Heart left ventricle (tissue), 16 donors: ENCODE measurements around the gene TAS2R5. TPM values are rescaled to one million over a fixed set of nuclear protein-coding genes. Genes with fewer than 3 reads are reported as not detected.

Experiments
- ATAC-seq, 4 donors: fragments of 200-7000 bp; cut with Tn5 transposase; one replicate each; pipeline ENCODE4 v1.9.1; 2020 to 2022; ENCODE audit warnings: moderate library complexity in 4 of 4, mild to moderate bottlenecking in 3 of 4, moderate number of reproducible peaks in 1 of 4
- DNase-seq, 5 donors: peaks; one replicate each; pipeline ENCODE4 v3.0.0-alpha.2; 2020
- H3K27ac ChIP-seq, 12 donors: fragments of 200-600 bp; sonication (generic) in 4 of 12; one replicate each; pipeline versions ENCODE4 v1.5.0 to v1.8.0; 2016 to 2022; ENCODE audit warnings: mild to moderate bottlenecking in 2 of 12
- H3K27me3 ChIP-seq, 9 donors: fragments of 200-600 bp; sonication (generic) in 2 of 9; one replicate each; pipeline versions ENCODE4 v1.5.1 to v1.8.0; 2016 to 2022; ENCODE audit warnings: mild to moderate bottlenecking in 3 of 9
- H3K36me3 ChIP-seq, 9 donors: fragments of 200-600 bp; sonication (generic) in 2 of 9; one replicate each; pipeline versions ENCODE4 v1.5.0 to v1.8.0; 2018 to 2022; ENCODE audit warnings: mild to moderate bottlenecking in 2 of 9
- H3K4me1 ChIP-seq, 12 donors: fragments of 200-600 bp; sonication (generic) in 4 of 12; one replicate each; pipeline versions ENCODE4 v1.5.0 to v1.8.0; 2016 to 2022; ENCODE audit warnings: mild to moderate bottlenecking in 3 of 12
- H3K4me3 ChIP-seq, 12 donors: fragments of 200-600 bp; sonication (generic) in 4 of 12; one replicate each; pipeline versions ENCODE4 v1.5.0 to v1.8.0; 2017 to 2022; ENCODE audit warnings: mild to moderate bottlenecking in 9 of 12, moderate library complexity in 4 of 12
- H3K9me3 ChIP-seq, 12 donors: fragments of 200-600 bp; sonication (generic) in 4 of 12; one replicate each; pipeline versions ENCODE4 v1.5.0 to v1.8.0; 2016 to 2022; ENCODE audit warnings: mild to moderate bottlenecking in 1 of 12
- POLR2A ChIP-seq, 2 donors: fragments of 450-650 bp; IDR thresholded peaks; one replicate each; pipeline ENCODE4 v1.6.1; 2017; ENCODE audit warnings: antibody characterized with exemption in 2 of 2, mild to moderate bottlenecking in 2 of 2, moderate library complexity in 2 of 2
- WGBS, 4 donors: extraction: QIAGEN DNeasy Blood & Tissue Kit in 2 of 4; methylation state at CpG; one replicate each; pipeline versions ENCODE4 v1.1.5 to v1.1.7; 2013 to 2018; 5-methylcytosine and 5-hydroxymethylcytosine counted together
- intact Hi-C, 10 donors: fragments of 100-400 bp; cut with DNase I; formaldehyde crosslinking; loops; one replicate each; pipeline versions ENCODE4 v1.11.1 to v1.14.2; 2022
- polyA plus RNA-seq, 2 donors: library from polyadenylated mRNA; stranded (reverse); fragments of 200-250 nt; gene quantifications; one replicate each; pipeline ENCODE4 v1.2.3, GENCODE V29; 2013
- total RNA-seq, 9 donors: library from RNA; depleted of rRNA in 2 of 9; stranded (reverse); fragments of >200 nt in 2 of 9; fragmentation: NEBNext Ultra II Directional in 3 of 9; extraction: Animal tissue kit (Norgen Biotek cat#: 25700) in 3 of 9; gene quantifications; one replicate each; pipeline versions ENCODE4 v1.1.0 to v1.2.4, GENCODE V29; 2016 to 2023
- TF ChIP-seq, protein P1 (sequence below), 12 donors: fragments of 200-600 bp; sonication (generic) in 4 of 12; IDR thresholded peaks; one replicate each; pipeline versions ENCODE4 v1.5.0 to v1.8.0; 2018 to 2022; ENCODE audit warnings: antibody characterized with exemption in 12 of 12, mild to moderate bottlenecking in 5 of 12
- donor health status: ischemic (EF 13 %, LVEDD 7.1; RV severe dilation, severe dysfunction).
- donor health status: healthy with polysubstance abuse.
- donor health status: DM: no; HTN: yes; CAD: no.
- donor health status: DM: no; HTN: no; CAD: no.
- donor health status: ischemic (EF 25% LVEDD 6.9; RV normal size, moderate dysfunction).
- donor health status: ischemic (EF 25% LVEDD 5.7; RV mildly dilated, moderate dysfunction).
- donor health status: healthy.
- donor health status: DM: yes; HTN: yes; CAD: no.
- donor health status: ischemic (EF 35%, LVEDD 5.7; RV mildly dilated, moderate dysfunction).
- donor health status: nonischemic (EF 11% LVEDD 7.7; RV severe dilation, severe dysfunction).
- donor health status: DM: yes; HTN: yes; CAD: no.
- donor health status: PGD.
- donor health status: ischemic (EF 29% LVEDD 5.4; RV normal size, mild dysfunction).
- donor health status: nonischemic (EF 23%, LVEDD 6.1; RV moderate dilation, normal function).

The TAS2R5 gene
- total and polyA plus RNA-seq, 11 donors: 0.18 to 0.60 (median 0.45) TPM; not detected in 6

- no peak for TF ChIP-seq POLR2A (IDR thresholded peaks at IDR 0.05)
- TF ChIP-seq, protein P1, sequence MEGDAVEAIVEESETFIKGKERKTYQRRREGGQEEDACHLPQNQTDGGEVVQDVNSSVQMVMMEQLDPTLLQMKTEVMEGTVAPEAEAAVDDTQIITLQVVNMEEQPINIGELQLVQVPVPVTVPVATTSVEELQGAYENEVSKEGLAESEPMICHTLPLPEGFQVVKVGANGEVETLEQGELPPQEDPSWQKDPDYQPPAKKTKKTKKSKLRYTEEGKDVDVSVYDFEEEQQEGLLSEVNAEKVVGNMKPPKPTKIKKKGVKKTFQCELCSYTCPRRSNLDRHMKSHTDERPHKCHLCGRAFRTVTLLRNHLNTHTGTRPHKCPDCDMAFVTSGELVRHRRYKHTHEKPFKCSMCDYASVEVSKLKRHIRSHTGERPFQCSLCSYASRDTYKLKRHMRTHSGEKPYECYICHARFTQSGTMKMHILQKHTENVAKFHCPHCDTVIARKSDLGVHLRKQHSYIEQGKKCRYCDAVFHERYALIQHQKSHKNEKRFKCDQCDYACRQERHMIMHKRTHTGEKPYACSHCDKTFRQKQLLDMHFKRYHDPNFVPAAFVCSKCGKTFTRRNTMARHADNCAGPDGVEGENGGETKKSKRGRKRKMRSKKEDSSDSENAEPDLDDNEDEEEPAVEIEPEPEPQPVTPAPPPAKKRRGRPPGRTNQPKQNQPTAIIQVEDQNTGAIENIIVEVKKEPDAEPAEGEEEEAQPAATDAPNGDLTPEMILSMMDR (IDR thresholded peaks at IDR 0.05): no peak
- no peak overlapping the region for H3K27ac ChIP-seq
- DNase-seq: no peak
- H3K36me3 ChIP-seq: no peaks in the 10 kb centered on the region
- 86 to 92% (median 89%) methylated on average over 5 of the region's 5 CpGs for WGBS, 4 donors
- H3K4me3 ChIP-seq: no peak overlapping the region
- no peaks in the 10 kb centered on the region for H3K4me1 ChIP-seq
- H3K27me3 ChIP-seq: no peaks in the 10 kb centered on the region
- intact Hi-C loops: no loop called here
- no peaks in the 10 kb centered on the region for H3K9me3 ChIP-seq
- no peak for ATAC-seq
These were observed 47.7 kb downstream of the TAS2R5 start for GRCh38 chr7:141837683-141838082.

DNA sequence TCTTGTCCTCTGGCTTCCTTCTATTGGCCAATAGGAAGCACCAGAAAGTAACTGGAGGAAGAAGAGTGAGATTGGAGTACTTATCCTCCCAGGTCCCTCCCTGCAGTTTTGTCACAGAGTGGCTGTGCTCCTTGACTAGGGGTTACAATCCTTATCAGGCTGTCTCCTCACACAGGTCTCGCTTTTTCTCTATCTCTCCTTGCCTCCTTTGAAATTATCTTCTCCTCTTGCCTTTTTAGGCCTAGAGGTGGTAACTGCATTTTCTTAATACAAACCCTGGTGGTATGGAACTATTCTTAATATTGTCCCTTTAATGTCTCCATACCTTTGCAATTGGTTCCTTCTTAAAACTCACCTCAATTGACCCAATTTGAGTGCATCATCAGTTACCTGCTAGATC is 48.6 kb downstream of the TAS2R5 start:
- Histone ChIP-seq H3K27me3 (no peaks in the 10 kb centered on the region), H3K9me3 (no peaks in the 10 kb centered on the region), H3K4me1 (no peaks in the 10 kb centered on the region), H3K4me3 (no peak overlapping the region), H3K36me3 (no peaks in the 10 kb centered on the region), H3K27ac (no peak overlapping the region)
- intact Hi-C loops: no loop called here
- TF ChIP-seq POLR2A (IDR thresholded peaks at IDR 0.05): no peak
- TF ChIP-seq, protein P1 (IDR thresholded peaks at IDR 0.05): no peak
- WGBS, 4 donors: 37 to 46% (median 41%) methylated on average over 1 of the region's 1 CpG
- DNase-seq (no peak), ATAC-seq (no peak)

DNA sequence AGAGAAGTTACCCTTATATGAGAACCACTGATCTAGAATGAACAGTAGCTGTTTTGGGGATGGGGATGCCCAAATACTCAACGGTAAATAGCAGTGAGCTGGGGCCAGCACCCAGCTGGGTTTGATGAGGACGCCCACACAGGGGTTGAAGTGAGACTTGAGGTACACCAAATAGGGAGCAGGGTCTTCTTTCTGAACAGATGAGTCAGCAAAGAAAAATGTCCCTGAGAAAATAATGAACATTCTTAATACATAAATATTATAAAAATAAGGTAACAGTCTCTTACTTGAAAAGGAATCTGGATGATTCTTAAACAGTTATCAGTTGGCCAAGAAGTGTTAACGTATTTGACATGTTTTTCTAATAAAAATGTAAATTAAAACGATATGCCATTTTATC is 49.2 kb downstream of the TAS2R5 start:
- no peak for ATAC-seq
- intact Hi-C loops: no loop called here

DNA sequence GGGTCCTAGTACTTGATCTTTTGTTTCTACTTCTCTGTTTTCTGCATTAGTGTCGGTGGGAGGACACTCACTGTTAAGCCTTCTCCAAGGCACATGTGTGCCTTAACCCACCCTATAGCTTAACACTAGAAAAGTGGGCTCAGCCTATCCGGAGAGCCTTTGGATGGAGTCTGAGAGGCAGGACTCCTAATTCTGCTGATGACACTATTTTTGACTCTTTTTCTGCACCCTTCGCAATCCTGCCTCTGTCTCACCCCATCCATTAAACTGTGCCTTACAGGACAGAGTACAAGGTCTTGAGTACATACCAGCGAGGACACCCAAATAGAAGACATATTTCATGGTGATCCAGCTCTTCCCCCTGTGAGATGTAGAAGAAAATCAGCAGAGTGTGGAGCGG is 50.7 kb downstream of the TAS2R5 start:
- no peak for ATAC-seq
- Histone ChIP-seq H3K4me1 (no peaks in the 10 kb centered on the region), H3K27ac (no peak overlapping the region), H3K9me3 (peaks cover 0 to 1% (median 0%) of the 10 kb centered on the region in 12 donors), H3K4me3 (no peak overlapping the region), H3K27me3 (no peaks in the 10 kb centered on the region), H3K36me3 (no peaks in the 10 kb centered on the region)
- 77 to 92% (median 86%) methylated on average over 5 of the region's 5 CpGs for WGBS, 4 donors
- DNase-seq: no peak
- intact Hi-C loops: no loop called here
- TF ChIP-seq POLR2A (IDR thresholded peaks at IDR 0.05): no peak
- TF ChIP-seq, protein P1 (IDR thresholded peaks at IDR 0.05): no peak

More for the DNA sequence above, 49.2 kb downstream of the TAS2R5 start:
- 74 to 84% (median 77%) methylated on average over 4 of the region's 4 CpGs for WGBS, 4 donors
- no peak overlapping the region for H3K4me3 ChIP-seq
- H3K36me3 ChIP-seq: no peaks in the 10 kb centered on the region
- no peak for DNase-seq
- TF ChIP-seq, protein P1 (IDR thresholded peaks at IDR 0.05): no peak
- no peak for TF ChIP-seq POLR2A (IDR thresholded peaks at IDR 0.05)
- no peaks in the 10 kb centered on the region for H3K4me1 ChIP-seq
- H3K27me3 ChIP-seq: no peaks in the 10 kb centered on the region
- H3K9me3 ChIP-seq: no peaks in the 10 kb centered on the region
- H3K27ac ChIP-seq: no peak overlapping the region

Other genes starting within 250 kb of the TAS2R5 start
- 10 to 100 TPM; 30.6 to 49.8 (median 41.3) TPM for gene AGK, start 238.8 kb upstream of the TAS2R5 start, total RNA-seq
- 10 to 100 TPM; 21.4 to 28.2 TPM for gene AGK, start 238.8 kb upstream of the TAS2R5 start, polyA plus RNA-seq
- gene DENND11, start 88.1 kb upstream of the TAS2R5 start, total RNA-seq: 10 to 100 TPM in 3 of 9 donors, 1 to 10 TPM in 6; 6.7 to 15.3 (median 8.8) TPM
- 1 to 10 TPM; 3.5 to 5.8 TPM for gene DENND11, start 88.1 kb upstream of the TAS2R5 start, polyA plus RNA-seq
- under 1 TPM in 1 of 9 donors, not detected in 8; 0.08 TPM for gene WEE2, start 81.9 kb upstream of the TAS2R5 start, total RNA-seq
- not detected for gene WEE2, start 81.9 kb upstream of the TAS2R5 start, polyA plus RNA-seq
- gene SSBP1, start 51.9 kb upstream of the TAS2R5 start, total RNA-seq: 100 to 1,000 TPM in 6 of 9 donors, 10 to 100 TPM in 3; 95.5 to 120 (median 104) TPM
- 100 to 1,000 TPM; 252 to 268 TPM for gene SSBP1, start 51.9 kb upstream of the TAS2R5 start, polyA plus RNA-seq
- 1 to 10 TPM in 1 of 9 donors, under 1 TPM in 5, not detected in 3; 0.25 to 1.2 (median 0.58) TPM for gene TAS2R3, start 26.1 kb upstream of the TAS2R5 start, total RNA-seq
- gene TAS2R3, start 26.1 kb upstream of the TAS2R5 start, polyA plus RNA-seq: not detected
- gene TAS2R4, start 13.5 kb upstream of the TAS2R5 start, total RNA-seq: under 1 TPM in 7 of 9 donors, not detected in 2; 0.12 to 0.67 (median 0.19) TPM
- gene TAS2R4, start 13.5 kb upstream of the TAS2R5 start, polyA plus RNA-seq: under 1 TPM; 0.07 to 0.11 TPM
- not detected for gene PRSS37, start 51.3 kb downstream of the TAS2R5 start, total RNA-seq
- gene PRSS37, start 51.3 kb downstream of the TAS2R5 start, polyA plus RNA-seq: not detected
- gene OR9A4, start 126.2 kb downstream of the TAS2R5 start, total RNA-seq: not detected
- not detected for gene OR9A4, start 126.2 kb downstream of the TAS2R5 start, polyA plus RNA-seq
- 1 to 10 TPM in 2 of 9 donors, under 1 TPM in 6, not detected in 1; 0.12 to 2.6 (median 0.50) TPM for gene CLEC5A, start 156.8 kb downstream of the TAS2R5 start, total RNA-seq
- gene CLEC5A, start 156.8 kb downstream of the TAS2R5 start, polyA plus RNA-seq: 1 to 10 TPM in 1 of 2 donors, under 1 TPM in 1; 0.27 to 1.1 TPM
- not detected for gene TAS2R38, start 183.6 kb downstream of the TAS2R5 start, total RNA-seq
- gene TAS2R38, start 183.6 kb downstream of the TAS2R5 start, polyA plus RNA-seq: not detected
- gene MGAM, start 205.7 kb downstream of the TAS2R5 start, total RNA-seq: 1 to 10 TPM in 2 of 9 donors, under 1 TPM in 7; 0.15 to 1.2 (median 0.52) TPM
- under 1 TPM; 0.08 to 0.10 TPM for gene MGAM, start 205.7 kb downstream of the TAS2R5 start, polyA plus RNA-seq